ENCODE data around the gene NDUFA3. TPM values are rescaled to one million over a fixed set of nuclear protein-coding genes. Genes with fewer than 3 reads are reported as not detected.

Gene NDUFA3
- total and polyA plus RNA-seq, 2 of the 13 experiments (the other 11 are each of a cell fraction or from before 2014, with no cell fraction given) = 31.6 to 75.4 TPM

- TF ChIP-seq ZNF512B (CRISPR knock-in tag; IDR thresholded peaks at IDR 0.05; ENCODE audit: borderline replicate concordance) (no peak), ELF1 (CRISPR knock-in tag; IDR thresholded peaks at IDR 0.05) (no peak; the same call in 1 of the 2 replicates), HDAC1 (CRISPR knock-in tag; IDR thresholded peaks at IDR 0.05) (peak; percentile 24; the same call in 1 of the 2 replicates), ZNF335 (CRISPR knock-in tag; IDR thresholded peaks at IDR 0.05) (0 out of 2 replicates have a peak, but pooled peaks have one; percentile 12), ADNP (CRISPR knock-in tag; IDR thresholded peaks at IDR 0.05) (no peak), MEIS2 (CRISPR knock-in tag; IDR thresholded peaks at IDR 0.05) (peak; percentile 34; the same call in 1 of the 2 replicates), MAZ (IDR thresholded peaks at IDR 0.05; ENCODE audit: borderline replicate concordance, low read depth, low read length) (peak; percentile 62; the same call in 1 of the 2 replicates), MAZ (CRISPR knock-in tag; IDR thresholded peaks at IDR 0.05; ENCODE audit: low read depth) (no peak; the same call in 1 of the 2 replicates), ZNF326 (CRISPR knock-in tag; IDR thresholded peaks at IDR 0.05; ENCODE audit: borderline replicate concordance) (no peak), ZNF7 (CRISPR knock-in tag; IDR thresholded peaks at IDR 0.05) (no peak), PAXIP1 (CRISPR knock-in tag; conservative IDR thresholded peaks at IDR 0.05) (no peak), GATAD2A (CRISPR knock-in tag; IDR thresholded peaks at IDR 0.05) (no peak), TAF1 (CRISPR knock-in tag; IDR thresholded peaks at IDR 0.05) (peak; percentile 84), ZNF777 (CRISPR knock-in tag; IDR thresholded peaks at IDR 0.05) (no peak), ATRX (CRISPR knock-in tag; IDR thresholded peaks at IDR 0.05; ENCODE audit: borderline replicate concordance) (no peak), NFIB (CRISPR knock-in tag; IDR thresholded peaks at IDR 0.05; ENCODE audit: borderline replicate concordance) (no peak), NR2C2 (CRISPR knock-in tag; IDR thresholded peaks at IDR 0.05; ENCODE audit: borderline replicate concordance) (no peak), ZNF382 (CRISPR knock-in tag; IDR thresholded peaks at IDR 0.05; ENCODE audit: borderline replicate concordance) (no peak), REST (IDR thresholded peaks at IDR 0.05; ENCODE audit: borderline replicate concordance in 1 of 2, low read depth in 1 of 2, low read length in 2 of 2) (peak in 1 of 2 experiments; percentile 30; a peak in 1 of 4 replicates), SAP130 (CRISPR knock-in tag; IDR thresholded peaks at IDR 0.05; ENCODE audit: low read depth) (peak; percentile 84)
Measured at GRCh38 chr19:54136864-54137698, 34.4 kb downstream of the NDUFA3 start (continued).
